Measurements from ENCODE around the gene FOXP1. TPM values are rescaled to one million over a fixed set of nuclear protein-coding genes. Genes with fewer than 3 reads are reported as not detected.

The FOXP1 gene
- total RNA-seq, 1 donor from 2014 or later: 31.1 TPM

- Mint-ChIP-seq H3K9me3 (ENCODE audit: unreplicated experiment) (no peaks in the 10 kb centered on the region), H3K4me1 (ENCODE audit: low read depth, unreplicated experiment) (no peaks in the 10 kb centered on the region), H3K27me3 (ENCODE audit: unreplicated experiment) (no peaks in the 10 kb centered on the region), H3K27ac (ENCODE audit: unreplicated experiment) (no peak overlapping the region), H3K4me3 (ENCODE audit: unreplicated experiment) (no peak overlapping the region), H3K36me3 (ENCODE audit: unreplicated experiment) (no peaks in the 10 kb centered on the region)
- no peak for DNase-seq
- TF ChIP-seq CTCF (IDR thresholded peaks at IDR 0.05; ENCODE audit: partially characterized antibody, unreplicated experiment): no peak
Measured at GRCh38 chr3:71078723-71079525, 504.6 kb downstream of the FOXP1 start.

- H3K27ac Mint-ChIP-seq (ENCODE audit: unreplicated experiment): no peak overlapping the region
- DNase-seq: no peak
- no peaks in the 10 kb centered on the region for H3K4me1 Mint-ChIP-seq (ENCODE audit: low read depth, unreplicated experiment)
- no peaks in the 10 kb centered on the region for H3K27me3 Mint-ChIP-seq (ENCODE audit: unreplicated experiment)
- H3K36me3 Mint-ChIP-seq (ENCODE audit: unreplicated experiment): no peaks in the 10 kb centered on the region
- no peak overlapping the region for H3K4me3 Mint-ChIP-seq (ENCODE audit: unreplicated experiment)
- no peak for TF ChIP-seq CTCF (IDR thresholded peaks at IDR 0.05; ENCODE audit: partially characterized antibody, unreplicated experiment)
- no peaks in the 10 kb centered on the region for H3K9me3 Mint-ChIP-seq (ENCODE audit: unreplicated experiment)
Measured at GRCh38 chr3:71078199-71078598, 505.3 kb downstream of the FOXP1 start.

DNA sequence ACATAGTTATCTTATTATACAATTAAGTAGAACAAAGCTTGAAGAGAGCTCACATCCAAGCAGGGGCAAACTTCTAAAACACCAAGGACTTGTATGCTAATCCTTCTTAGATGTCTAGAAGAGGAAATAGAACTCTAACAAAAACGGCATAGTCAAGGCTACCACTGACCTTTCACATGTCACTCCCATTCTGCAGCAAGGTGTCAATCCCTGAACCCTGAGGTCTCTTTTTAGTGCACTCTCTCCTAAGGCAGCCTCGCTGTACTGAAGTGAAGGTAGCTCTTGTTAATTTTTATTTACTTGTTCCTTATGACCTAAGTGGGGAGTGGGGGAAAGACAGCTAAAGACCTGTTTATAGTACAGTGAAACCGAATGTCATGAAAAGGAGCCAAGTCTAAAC is 506.5 kb downstream of the FOXP1 start:
- no peak overlapping the region for H3K27ac Mint-ChIP-seq (ENCODE audit: unreplicated experiment)

GRCh38 chr3:71076361-71077002 is 507.0 kb downstream of the FOXP1 start:
- no peaks in the 10 kb centered on the region for H3K9me3 Mint-ChIP-seq (ENCODE audit: unreplicated experiment)
- TF ChIP-seq CTCF (IDR thresholded peaks at IDR 0.05; ENCODE audit: partially characterized antibody, unreplicated experiment): no peak
- DNase-seq: no peak
- no peak overlapping the region for H3K4me3 Mint-ChIP-seq (ENCODE audit: unreplicated experiment)
- H3K27ac Mint-ChIP-seq (ENCODE audit: unreplicated experiment): no peak overlapping the region
- H3K4me1 Mint-ChIP-seq (ENCODE audit: low read depth, unreplicated experiment): no peaks in the 10 kb centered on the region
- H3K27me3 Mint-ChIP-seq (ENCODE audit: unreplicated experiment): no peaks in the 10 kb centered on the region
- no peaks in the 10 kb centered on the region for H3K36me3 Mint-ChIP-seq (ENCODE audit: unreplicated experiment)

More for the DNA sequence above, 506.5 kb downstream of the FOXP1 start:
- Mint-ChIP-seq H3K4me3 (ENCODE audit: unreplicated experiment) (no peak overlapping the region), H3K27me3 (ENCODE audit: unreplicated experiment) (no peaks in the 10 kb centered on the region), H3K9me3 (ENCODE audit: unreplicated experiment) (no peaks in the 10 kb centered on the region), H3K4me1 (ENCODE audit: low read depth, unreplicated experiment) (no peaks in the 10 kb centered on the region), H3K36me3 (ENCODE audit: unreplicated experiment) (no peaks in the 10 kb centered on the region)
- DNase-seq: no peak
- TF ChIP-seq CTCF (IDR thresholded peaks at IDR 0.05; ENCODE audit: partially characterized antibody, unreplicated experiment): no peak

DNA sequence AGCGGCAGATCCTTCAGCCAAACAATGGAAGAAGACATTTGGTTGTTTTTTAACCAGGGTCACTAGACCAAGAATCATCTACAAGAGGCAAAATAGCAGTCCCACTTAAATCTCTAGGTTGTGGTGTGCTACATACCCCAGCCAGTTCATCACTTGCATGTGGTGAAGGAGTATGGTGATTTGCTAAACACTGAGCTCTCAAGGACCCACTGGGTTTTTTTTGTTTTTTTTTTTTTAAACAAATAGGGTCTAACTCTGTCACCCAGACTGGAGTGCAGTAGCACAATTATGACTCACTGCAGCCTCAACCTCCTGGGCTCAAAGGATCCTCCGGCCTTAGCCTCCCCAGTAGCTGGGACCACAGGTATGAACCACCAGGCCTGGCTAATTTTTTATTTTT is 508.0 kb downstream of the FOXP1 start:
- no peaks in the 10 kb centered on the region for H3K36me3 Mint-ChIP-seq (ENCODE audit: unreplicated experiment)
- no peaks in the 10 kb centered on the region for H3K27me3 Mint-ChIP-seq (ENCODE audit: unreplicated experiment)
- no peaks in the 10 kb centered on the region for H3K4me1 Mint-ChIP-seq (ENCODE audit: low read depth, unreplicated experiment)
- no peak overlapping the region for H3K4me3 Mint-ChIP-seq (ENCODE audit: unreplicated experiment)
- no peak for TF ChIP-seq CTCF (IDR thresholded peaks at IDR 0.05; ENCODE audit: partially characterized antibody, unreplicated experiment)
- no peak for DNase-seq
- no peak overlapping the region for H3K27ac Mint-ChIP-seq (ENCODE audit: unreplicated experiment)
- H3K9me3 Mint-ChIP-seq (ENCODE audit: unreplicated experiment): no peaks in the 10 kb centered on the region

All from glutamatergic neuron (in vitro differentiated cells).